Thoracic aorta (tissue), 2 donors: ENCODE results near the gene KLHL36. TPM values are rescaled to one million over a fixed set of nuclear protein-coding genes. Genes with fewer than 3 reads are reported as not detected.

Experiments used
- ATAC-seq: fragments of 150-250 bp; one replicate; pipeline ENCODE4 v1.8.0; 2017; ENCODE audit warnings: low read depth; ENCODE audit not compliant: insufficient number of reproducible peaks, low FRiP score
- DNase-seq: peaks from one replicate; pipeline ENCODE4 v3.0.0-alpha.2; 2020; ENCODE audit warnings: low spot score
- H3K27ac ChIP-seq, 2 donors: fragments of 200-600 bp; sonication (generic); 1 replicate in 1 of 2; 2 replicates in 1 of 2; pipeline ENCODE4 v1.5.1; 2016; ENCODE audit warnings: mild to moderate bottlenecking in 2 of 2, moderate library complexity in 2 of 2
- H3K27me3 ChIP-seq: fragments of 200-600 bp; sonication (generic); replicated peaks from 2 replicates; pipeline ENCODE4 v1.6.0; 2016; ENCODE audit warnings: mild to moderate bottlenecking; ENCODE audit not compliant: insufficient read depth
- H3K36me3 ChIP-seq: fragments of 200-600 bp; sonication (generic); one replicate; pipeline ENCODE4 v1.5.1; 2016
- H3K4me1 ChIP-seq, 2 donors: fragments of 200-600 bp; sonication (generic); 1 replicate in 1 of 2; 2 replicates in 1 of 2; pipeline versions ENCODE4 v1.5.1 to v1.6.0; 2016; ENCODE audit warnings: low read depth in 2 of 2, mild to moderate bottlenecking in 1 of 2; ENCODE audit not compliant: control insufficient read depth in 1 of 2
- H3K4me3 ChIP-seq: fragments of 200-600 bp; sonication (generic); 2 replicates; pipeline ENCODE4 v1.5.1; 2016; ENCODE audit warnings: mild to moderate bottlenecking
- H3K9me3 ChIP-seq: fragments of 200-600 bp; sonication (generic); 2 replicates; pipeline ENCODE4 v1.5.1; 2016
- CTCF ChIP-seq: fragments of 200-600 bp; sonication (generic); IDR thresholded peaks from one replicate; pipeline ENCODE4 v1.5.1; 2019; ENCODE audit warnings: antibody characterized with exemption
- total RNA-seq, 2 donors: library from RNA; depleted of rRNA; stranded (reverse); fragments of >200 nt; gene quantifications; one replicate each; pipeline versions ENCODE4 v1.1.0 to v1.2.3, GENCODE V29; 2016

Gene KLHL36
- total RNA-seq, 2 donors from 2014 or later = 63.9 to 79.7 TPM

GRCh38 chr16:84673561-84673960 is 25.2 kb downstream of the KLHL36 start:
- no peak overlapping the region for H3K4me3 ChIP-seq
- no peaks in the 10 kb centered on the region for H3K4me1 ChIP-seq
- H3K9me3 ChIP-seq = no peaks in the 10 kb centered on the region
- ATAC-seq = no peak
- no peaks in the 10 kb centered on the region for H3K27me3 ChIP-seq
- no peaks in the 10 kb centered on the region for H3K36me3 ChIP-seq
- DNase-seq = no peak
- TF ChIP-seq CTCF = no peak
- H3K27ac ChIP-seq = no peak overlapping the region

- Histone ChIP-seq H3K4me1 (no peaks in the 10 kb centered on the region), H3K4me3 (no peak overlapping the region), H3K27ac (no peak overlapping the region), H3K9me3 (no peaks in the 10 kb centered on the region), H3K27me3 (no peaks in the 10 kb centered on the region), H3K36me3 (no peaks in the 10 kb centered on the region)
- DNase-seq = no peak
- TF ChIP-seq CTCF = no peak
- no peak for ATAC-seq
These were observed 27.1 kb downstream of the KLHL36 start for GRCh38 chr16:84675423-84675822.

- ATAC-seq (no peak), DNase-seq (no peak)
- H3K4me1 ChIP-seq = no peaks in the 10 kb centered on the region
- no peaks in the 10 kb centered on the region for H3K27me3 ChIP-seq
- no peak overlapping the region for H3K27ac ChIP-seq
- H3K4me3 ChIP-seq = no peak overlapping the region
- TF ChIP-seq CTCF = no peak
- H3K9me3 ChIP-seq = no peaks in the 10 kb centered on the region
- H3K36me3 ChIP-seq = no peaks in the 10 kb centered on the region
These were observed 27.6 kb downstream of the KLHL36 start for GRCh38 chr16:84675884-84676283.

- no peak for ATAC-seq
- DNase-seq = no peak
These were observed 28.9 kb downstream of the KLHL36 start for GRCh38 chr16:84677017-84677803.

GRCh38 chr16:84677849-84678248 is 29.5 kb downstream of the KLHL36 start:
- Histone ChIP-seq H3K4me1 (no peaks in the 10 kb centered on the region), H3K27me3 (no peaks in the 10 kb centered on the region), H3K4me3 (no peak overlapping the region), H3K27ac (no peak overlapping the region), H3K9me3 (no peaks in the 10 kb centered on the region), H3K36me3 (no peaks in the 10 kb centered on the region)
- DNase-seq (no peak), ATAC-seq (no peak)
- TF ChIP-seq CTCF = no peak

More at GRCh38 chr16:84677017-84677803, 28.9 kb downstream of the KLHL36 start:
- no peak for TF ChIP-seq CTCF
- Histone ChIP-seq H3K9me3 (no peaks in the 10 kb centered on the region), H3K27me3 (no peaks in the 10 kb centered on the region), H3K27ac (no peak overlapping the region), H3K4me1 (no peaks in the 10 kb centered on the region), H3K4me3 (no peak overlapping the region), H3K36me3 (no peaks in the 10 kb centered on the region)
